ENCODE results near the gene NCR2.

NCR2 gene

DNA sequence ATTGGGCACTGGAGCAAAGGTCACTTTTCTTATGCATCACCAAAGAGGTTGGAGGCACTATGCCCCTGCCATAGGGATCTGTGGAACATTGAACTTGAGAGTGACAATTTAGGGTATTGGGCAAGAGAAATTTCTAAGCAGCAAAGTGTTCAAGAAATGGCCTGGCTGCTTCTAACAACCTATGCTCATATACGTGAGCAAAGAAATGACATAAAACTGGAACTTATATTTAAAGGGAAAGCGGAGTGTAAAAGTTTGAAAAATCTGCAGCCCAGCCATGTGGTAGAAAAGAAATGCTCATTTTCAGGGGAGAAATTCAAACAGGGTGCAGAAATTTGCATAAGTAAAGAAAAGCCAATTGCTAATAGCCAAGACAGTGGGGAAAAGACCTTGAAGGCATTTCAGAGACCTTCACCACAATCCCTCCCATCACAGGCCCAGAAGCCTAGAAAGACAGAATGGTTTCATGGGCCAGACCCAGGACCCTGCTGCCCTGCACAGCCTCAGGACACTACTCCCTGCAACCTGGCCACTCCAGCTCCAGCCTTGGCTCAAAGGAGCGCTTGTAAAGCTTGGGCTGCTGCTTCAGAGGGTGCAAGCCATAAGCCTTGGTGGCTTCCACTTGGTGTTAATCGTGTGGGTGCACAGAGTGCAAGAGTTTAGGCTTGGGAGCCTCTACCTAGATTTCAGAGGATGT lies 24.4 kb downstream of the NCR2 start:
- TF ChIP-seq ZNF274 (IDR thresholded peaks at IDR 0.05; ENCODE audit: low read depth, low read length), result no peak
- no peak overlapping the region for H3K4me3 ChIP-seq (ENCODE audit: low read length)

DNA sequence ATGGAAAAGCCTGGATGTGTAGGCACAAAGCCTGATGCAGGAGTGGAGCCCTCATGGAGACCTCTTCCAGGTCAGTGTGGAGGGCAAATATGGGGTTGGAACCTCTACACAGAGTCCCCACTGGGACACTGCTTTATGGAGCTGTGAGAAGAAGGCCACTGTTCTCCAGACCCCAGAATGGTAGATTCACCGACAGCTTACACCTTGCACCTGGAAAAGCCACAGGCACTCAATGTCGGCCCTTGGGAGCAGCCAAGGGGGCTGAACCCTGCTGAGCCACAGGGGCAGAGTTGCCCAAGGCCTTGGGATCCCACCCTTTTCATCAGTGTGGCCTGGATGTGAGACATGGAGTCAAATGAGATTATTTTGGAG lies 24.9 kb downstream of the NCR2 start:
- no peak overlapping the region for H3K4me3 ChIP-seq (ENCODE audit: low read length)
- TF ChIP-seq ZNF274 (IDR thresholded peaks at IDR 0.05; ENCODE audit: low read depth, low read length), result no peak

DNA sequence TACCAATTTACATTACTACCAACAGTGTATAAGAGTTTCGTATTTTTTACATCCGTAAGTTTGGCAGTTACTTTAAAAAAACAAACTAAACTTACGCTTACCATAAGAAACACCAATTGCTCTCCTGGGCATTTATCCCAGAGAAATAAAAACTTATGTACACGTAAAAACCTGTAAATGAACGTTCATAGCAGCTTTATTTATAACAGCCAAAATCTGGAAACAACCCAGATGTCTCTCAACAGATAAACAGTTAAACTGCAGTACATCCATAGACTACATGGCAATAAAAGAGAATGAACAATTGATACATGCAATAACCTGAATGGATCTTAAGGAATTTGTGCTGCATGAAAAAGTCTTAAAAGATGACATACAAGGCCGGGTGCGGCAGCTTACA lies 30.7 kb downstream of the NCR2 start:
- TF ChIP-seq ZNF274 (IDR thresholded peaks at IDR 0.05; ENCODE audit: low read depth, low read length), result no peak
- no peak overlapping the region for H3K4me3 ChIP-seq (ENCODE audit: low read length)

- no peak overlapping the region for H3K4me3 ChIP-seq (ENCODE audit: low read length)
- no peak for TF ChIP-seq ZNF274 (IDR thresholded peaks at IDR 0.05; ENCODE audit: low read depth, low read length)
Measured at GRCh38 chr6:41367061-41367460, 31.7 kb downstream of the NCR2 start.

DNA sequence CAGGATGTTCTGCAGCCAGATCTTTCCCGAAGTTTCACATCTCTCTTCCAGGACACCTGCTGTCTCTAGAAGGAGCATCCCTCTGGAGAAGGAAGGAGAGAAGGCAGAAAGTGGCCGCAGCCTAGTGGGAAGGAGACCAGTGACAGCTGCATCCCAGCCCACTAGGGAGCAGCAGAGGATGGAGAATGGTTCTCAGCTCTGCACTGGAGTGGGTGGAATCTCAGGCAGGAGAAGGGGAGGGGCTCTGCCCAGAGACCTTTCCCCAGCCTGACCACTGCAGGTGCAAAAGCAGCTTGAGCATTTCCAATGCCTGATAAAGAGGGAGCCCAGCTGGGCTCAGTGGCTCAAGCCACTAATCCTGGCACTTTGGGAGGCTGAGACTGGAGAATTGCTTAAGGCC lies 32.3 kb downstream of the NCR2 start:
- no peak for TF ChIP-seq ZNF274 (IDR thresholded peaks at IDR 0.05; ENCODE audit: low read depth, low read length)
- H3K4me3 ChIP-seq (ENCODE audit: low read length), result no peak overlapping the region

DNA sequence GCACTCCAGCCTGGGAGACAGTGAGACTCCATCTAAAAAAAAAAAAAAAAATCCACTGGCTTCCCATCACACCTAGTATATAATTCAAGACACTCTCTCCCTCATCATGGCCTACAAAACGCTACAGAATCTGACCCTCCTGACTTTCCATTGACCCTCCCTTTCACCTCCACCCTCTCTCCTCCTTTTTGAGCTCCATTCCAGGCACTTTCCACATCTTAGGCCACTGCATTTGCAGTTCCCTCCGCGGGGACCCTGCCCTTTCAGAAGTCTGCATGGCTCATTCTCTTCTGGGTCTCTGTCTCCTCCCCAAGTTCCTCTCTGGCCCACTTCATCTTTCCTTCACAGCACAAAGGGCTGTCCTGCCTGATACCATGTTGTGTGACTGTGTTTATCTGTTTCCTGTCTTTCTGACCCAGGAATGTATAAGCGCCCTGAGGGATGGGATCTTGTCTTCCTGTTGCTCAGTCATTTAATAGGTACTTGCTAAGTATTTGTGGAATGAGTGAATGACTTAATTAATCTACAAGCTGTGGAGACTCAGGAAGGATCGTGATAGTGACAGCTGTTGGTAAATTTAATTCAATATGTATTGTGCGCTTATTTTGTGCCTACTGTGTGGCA lies 35.2 kb downstream of the NCR2 start:
- TF ChIP-seq ZNF274 (IDR thresholded peaks at IDR 0.05; ENCODE audit: low read depth, low read length), result no peak
- H3K4me3 ChIP-seq (ENCODE audit: low read length), result no peak overlapping the region

- no peak overlapping the region for H3K4me3 ChIP-seq (ENCODE audit: low read length)
Measured at GRCh38 chr6:41371461-41371991, 36.1 kb downstream of the NCR2 start.

GRCh38 chr6:41371992-41372831 lies 36.8 kb downstream of the NCR2 start:
- TF ChIP-seq ZNF274 (IDR thresholded peaks at IDR 0.05; ENCODE audit: low read depth, low read length), result no peak
- no peak overlapping the region for H3K4me3 ChIP-seq (ENCODE audit: low read length)

More at GRCh38 chr6:41371461-41371991, 36.1 kb downstream of the NCR2 start:
- no peak for TF ChIP-seq ZNF274 (IDR thresholded peaks at IDR 0.05; ENCODE audit: low read depth, low read length)

DNA sequence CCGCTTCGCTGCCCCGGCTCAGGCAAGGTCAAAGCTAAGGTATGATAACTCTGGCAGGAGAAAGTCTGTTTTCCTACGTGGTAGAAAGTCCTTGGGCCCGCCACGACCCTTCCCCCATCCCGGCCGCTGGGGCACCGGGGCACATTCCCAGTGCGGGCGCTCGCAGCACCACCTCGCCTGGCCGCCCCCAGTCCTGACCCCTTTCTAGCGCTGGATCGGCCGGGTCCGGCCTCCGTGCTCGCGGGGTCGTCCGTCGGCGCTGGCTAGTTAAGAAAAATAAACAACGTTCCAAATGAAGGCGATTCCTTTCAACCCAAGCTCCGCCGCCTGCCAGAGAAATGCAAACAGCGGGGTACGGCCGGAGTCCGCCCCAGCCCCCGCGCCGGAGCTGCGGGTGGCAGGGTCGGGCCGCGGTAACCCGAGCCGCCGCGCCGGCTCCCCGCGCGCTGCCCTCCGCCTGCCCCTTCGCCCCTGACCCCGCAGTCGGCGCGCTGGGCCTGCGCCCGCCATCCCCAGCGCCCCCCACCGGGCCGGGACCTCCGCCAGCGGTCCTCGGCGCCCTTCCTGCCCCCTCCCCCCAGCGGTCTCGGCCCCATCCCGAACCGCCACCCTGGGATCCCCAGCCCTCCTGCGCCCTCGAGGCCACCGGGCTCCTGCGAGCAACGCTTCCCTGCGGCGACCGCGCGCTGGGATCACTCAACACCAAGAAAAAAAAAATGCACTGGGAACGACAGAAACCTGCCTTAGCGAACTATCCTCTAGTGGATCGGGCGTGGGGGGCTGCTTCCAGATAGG lies 37.6 kb downstream of the NCR2 start:
- TF ChIP-seq ZNF274 (IDR thresholded peaks at IDR 0.05; ENCODE audit: low read depth, low read length), result no peak
- H3K4me3 ChIP-seq (ENCODE audit: low read length), result no peak overlapping the region

DNA sequence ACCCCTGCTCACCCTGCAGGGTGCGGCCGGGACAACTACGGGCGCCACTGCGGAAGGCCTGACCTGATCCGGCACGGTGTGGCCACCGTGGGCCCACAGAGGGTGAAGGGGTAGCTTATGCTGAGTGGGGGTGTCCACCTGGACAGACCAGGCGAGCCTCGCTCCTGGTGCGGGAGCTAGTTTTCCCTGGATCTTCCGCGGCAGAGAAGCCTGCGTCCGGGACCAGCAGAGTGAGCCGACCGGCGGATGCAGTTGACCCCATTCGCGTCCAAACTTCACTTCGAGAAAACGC lies 38.2 kb downstream of the NCR2 start:
- no peak for TF ChIP-seq ZNF274 (IDR thresholded peaks at IDR 0.05; ENCODE audit: low read depth, low read length)
- no peak overlapping the region for H3K4me3 ChIP-seq (ENCODE audit: low read length)

GRCh38 chr6:41373919-41374617 lies 38.7 kb downstream of the NCR2 start:
- TF ChIP-seq ZNF274 (IDR thresholded peaks at IDR 0.05; ENCODE audit: low read depth, low read length), result no peak
- no peak overlapping the region for H3K4me3 ChIP-seq (ENCODE audit: low read length)

GRCh38 chr6:41374618-41375590 lies 39.5 kb downstream of the NCR2 start:
- H3K4me3 ChIP-seq (ENCODE audit: low read length), result no peak overlapping the region
- no peak for TF ChIP-seq ZNF274 (IDR thresholded peaks at IDR 0.05; ENCODE audit: low read depth, low read length)

Data from GM08714 (cell line).